Measurements from ENCODE around the gene STAM.
A peak's percentile ranks its signal among the peaks of the same experiment; 100 is the strongest.

Gene STAM

GRCh38 chr10:17643755-17644484, at the start of gene STAM:
Gene STAM (plus strand): TSS chr10:17644151. CDS start chr10:17644340, 189 bp downstream.
- Histone ChIP-seq H3K9me3 (ENCODE audit: control insufficient read depth in 2 of 2, low read length in 2 of 2) (no peaks in the 10 kb centered on the region), H3K36me3 (ENCODE audit: control insufficient read depth in 2 of 2, insufficient read depth in 2 of 2, low read length in 2 of 2) (no peaks in the 10 kb centered on the region)

GRCh38 chr10:17597386-17597785, 46.6 kb upstream of the STAM start:
- Histone ChIP-seq H3K4me3 (ENCODE audit: low read length in 2 of 2) (no peak overlapping the region), H3K4me1 (ENCODE audit: control insufficient read depth, insufficient read depth, low read length) (no peaks in the 10 kb centered on the region), H3K36me3 (ENCODE audit: control insufficient read depth in 2 of 2, insufficient read depth in 2 of 2, low read length in 2 of 2) (peaks cover 8 to 25% of the 10 kb centered on the region in 2 donors), H3K9me3 (ENCODE audit: control insufficient read depth in 2 of 2, low read length in 2 of 2) (no peaks in the 10 kb centered on the region), H3K9ac (ENCODE audit: low read length in 2 of 2) (no peak overlapping the region), H3K27ac (ENCODE audit: low read length) (no peak overlapping the region), H3K27me3 (ENCODE audit: control insufficient read depth in 1 of 2, insufficient read depth in 2 of 2, low read length in 2 of 2) (no peaks in the 10 kb centered on the region)

More at GRCh38 chr10:17643755-17644484, at the start of gene STAM:
- H3K27me3 ChIP-seq (ENCODE audit: control insufficient read depth in 1 of 2, insufficient read depth in 2 of 2, low read length in 2 of 2): no peaks in the 10 kb centered on the region
- H3K4me1 ChIP-seq (ENCODE audit: control insufficient read depth, insufficient read depth, low read length): peaks cover 6% of the 10 kb centered on the region
- peak within 1 kb of the TSS; percentile 95 to 99 for H3K9ac ChIP-seq (ENCODE audit: low read length in 2 of 2)
- H3K27ac ChIP-seq (ENCODE audit: low read length): peak within 1 kb of the TSS; percentile 98
- H3K4me3 ChIP-seq (ENCODE audit: low read length in 2 of 2): peak within 1 kb of the TSS; percentile 97 to 100

GRCh38 chr10:17599089-17599488, 44.9 kb upstream of the STAM start:
- H3K4me1 ChIP-seq (ENCODE audit: control insufficient read depth, insufficient read depth, low read length): no peaks in the 10 kb centered on the region
- no peak overlapping the region for H3K9ac ChIP-seq (ENCODE audit: low read length in 2 of 2)
- H3K27ac ChIP-seq (ENCODE audit: low read length): no peak overlapping the region
- H3K27me3 ChIP-seq (ENCODE audit: control insufficient read depth in 1 of 2, insufficient read depth in 2 of 2, low read length in 2 of 2): no peaks in the 10 kb centered on the region
- no peaks in the 10 kb centered on the region for H3K9me3 ChIP-seq (ENCODE audit: control insufficient read depth in 2 of 2, low read length in 2 of 2)
- peaks cover 5 to 11% of the 10 kb centered on the region in 2 donors for H3K36me3 ChIP-seq (ENCODE audit: control insufficient read depth in 2 of 2, insufficient read depth in 2 of 2, low read length in 2 of 2)
- H3K4me3 ChIP-seq (ENCODE audit: low read length in 2 of 2): no peak overlapping the region

GRCh38 chr10:17605936-17606335, 38.0 kb upstream of the STAM start:
- no peak overlapping the region for H3K9ac ChIP-seq (ENCODE audit: low read length in 2 of 2)
- no peaks in the 10 kb centered on the region for H3K4me1 ChIP-seq (ENCODE audit: control insufficient read depth, insufficient read depth, low read length)
- no peaks in the 10 kb centered on the region for H3K9me3 ChIP-seq (ENCODE audit: control insufficient read depth in 2 of 2, low read length in 2 of 2)
- peaks cover 3 to 5% of the 10 kb centered on the region in 2 donors for H3K36me3 ChIP-seq (ENCODE audit: control insufficient read depth in 2 of 2, insufficient read depth in 2 of 2, low read length in 2 of 2)
- no peak overlapping the region for H3K27ac ChIP-seq (ENCODE audit: low read length)
- no peaks in the 10 kb centered on the region for H3K27me3 ChIP-seq (ENCODE audit: control insufficient read depth in 1 of 2, insufficient read depth in 2 of 2, low read length in 2 of 2)
- no peak overlapping the region for H3K4me3 ChIP-seq (ENCODE audit: low read length in 2 of 2)

- H3K4me3 ChIP-seq (ENCODE audit: low read length in 2 of 2): no peak overlapping the region
- no peak overlapping the region for H3K27ac ChIP-seq (ENCODE audit: low read length)
These were observed 37.4 kb upstream of the STAM start for GRCh38 chr10:17606547-17607040.

GRCh38 chr10:17607060-17607459, 36.9 kb upstream of the STAM start:
- H3K4me1 ChIP-seq (ENCODE audit: control insufficient read depth, insufficient read depth, low read length): no peaks in the 10 kb centered on the region
- H3K9ac ChIP-seq (ENCODE audit: low read length in 2 of 2): no peak overlapping the region
- H3K4me3 ChIP-seq (ENCODE audit: low read length in 2 of 2): no peak overlapping the region
- H3K9me3 ChIP-seq (ENCODE audit: control insufficient read depth in 2 of 2, low read length in 2 of 2): no peaks in the 10 kb centered on the region
- no peak overlapping the region for H3K27ac ChIP-seq (ENCODE audit: low read length)
- no peaks in the 10 kb centered on the region for H3K27me3 ChIP-seq (ENCODE audit: control insufficient read depth in 1 of 2, insufficient read depth in 2 of 2, low read length in 2 of 2)
- no peaks in the 10 kb centered on the region for H3K36me3 ChIP-seq (ENCODE audit: control insufficient read depth in 2 of 2, insufficient read depth in 2 of 2, low read length in 2 of 2)

More at GRCh38 chr10:17606547-17607040, 37.4 kb upstream of the STAM start:
- Histone ChIP-seq H3K4me1 (ENCODE audit: control insufficient read depth, insufficient read depth, low read length) (no peaks in the 10 kb centered on the region), H3K36me3 (ENCODE audit: control insufficient read depth in 2 of 2, insufficient read depth in 2 of 2, low read length in 2 of 2) (peaks cover 1 to 2% of the 10 kb centered on the region in 2 donors), H3K27me3 (ENCODE audit: control insufficient read depth in 1 of 2, insufficient read depth in 2 of 2, low read length in 2 of 2) (no peaks in the 10 kb centered on the region), H3K9me3 (ENCODE audit: control insufficient read depth in 2 of 2, low read length in 2 of 2) (no peaks in the 10 kb centered on the region), H3K9ac (ENCODE audit: low read length in 2 of 2) (no peak overlapping the region)

- no peaks in the 10 kb centered on the region for H3K9me3 ChIP-seq (ENCODE audit: control insufficient read depth in 2 of 2, low read length in 2 of 2)
- H3K9ac ChIP-seq (ENCODE audit: low read length in 2 of 2): no peak overlapping the region
- no peak overlapping the region for H3K27ac ChIP-seq (ENCODE audit: low read length)
- H3K4me3 ChIP-seq (ENCODE audit: low read length in 2 of 2): no peak overlapping the region
- no peaks in the 10 kb centered on the region for H3K27me3 ChIP-seq (ENCODE audit: control insufficient read depth in 1 of 2, insufficient read depth in 2 of 2, low read length in 2 of 2)
- no peaks in the 10 kb centered on the region for H3K36me3 ChIP-seq (ENCODE audit: control insufficient read depth in 2 of 2, insufficient read depth in 2 of 2, low read length in 2 of 2)
- H3K4me1 ChIP-seq (ENCODE audit: control insufficient read depth, insufficient read depth, low read length): no peaks in the 10 kb centered on the region
These were observed 36.2 kb upstream of the STAM start for GRCh38 chr10:17607603-17608332.

- Histone ChIP-seq H3K9ac (ENCODE audit: low read length in 2 of 2) (no peak overlapping the region), H3K9me3 (ENCODE audit: control insufficient read depth in 2 of 2, low read length in 2 of 2) (no peaks in the 10 kb centered on the region), H3K36me3 (ENCODE audit: control insufficient read depth in 2 of 2, insufficient read depth in 2 of 2, low read length in 2 of 2) (no peaks in the 10 kb centered on the region), H3K4me1 (ENCODE audit: control insufficient read depth, insufficient read depth, low read length) (peaks cover 5% of the 10 kb centered on the region), H3K27ac (ENCODE audit: low read length) (no peak overlapping the region), H3K27me3 (ENCODE audit: control insufficient read depth in 1 of 2, insufficient read depth in 2 of 2, low read length in 2 of 2) (no peaks in the 10 kb centered on the region), H3K4me3 (ENCODE audit: low read length in 2 of 2) (no peak overlapping the region)
These were observed 34.4 kb upstream of the STAM start for GRCh38 chr10:17609523-17610079.

- H3K36me3 ChIP-seq (ENCODE audit: control insufficient read depth in 2 of 2, insufficient read depth in 2 of 2, low read length in 2 of 2): no peaks in the 10 kb centered on the region
- peak overlapping the region; percentile 87 for H3K9ac ChIP-seq (ENCODE audit: low read length in 2 of 2)
- H3K27me3 ChIP-seq (ENCODE audit: control insufficient read depth in 1 of 2, insufficient read depth in 2 of 2, low read length in 2 of 2): no peaks in the 10 kb centered on the region
- H3K9me3 ChIP-seq (ENCODE audit: control insufficient read depth in 2 of 2, low read length in 2 of 2): no peaks in the 10 kb centered on the region
- H3K27ac ChIP-seq (ENCODE audit: low read length): peak overlapping the region; percentile 92
- peak overlapping the region; percentile 76 to 81 for H3K4me3 ChIP-seq (ENCODE audit: low read length in 2 of 2)
- H3K4me1 ChIP-seq (ENCODE audit: control insufficient read depth, insufficient read depth, low read length): peaks cover 14% of the 10 kb centered on the region
These were observed 27.4 kb upstream of the STAM start for GRCh38 chr10:17616403-17617030.

- Histone ChIP-seq H3K9ac (ENCODE audit: low read length in 2 of 2) (peak within 1 kb of the TSS; percentile 87), H3K27ac (ENCODE audit: low read length) (peak within 1 kb of the TSS; percentile 92)
These were observed 26.7 kb upstream of the STAM start, which contains the start of gene HACD1 for GRCh38 chr10:17617031-17617911. Gene HACD1 (minus strand): TSS chr10:17617374. CDS start chr10:17617339, 35 bp downstream.

More at GRCh38 chr10:17617031-17617911, 26.7 kb upstream of the STAM start, which contains the start of gene HACD1:
- H3K4me1 ChIP-seq (ENCODE audit: control insufficient read depth, insufficient read depth, low read length): peaks cover 14% of the 10 kb centered on the region
- no peaks in the 10 kb centered on the region for H3K9me3 ChIP-seq (ENCODE audit: control insufficient read depth in 2 of 2, low read length in 2 of 2)
- peak within 1 kb of the TSS; percentile 81 to 88 for H3K4me3 ChIP-seq (ENCODE audit: low read length in 2 of 2)
- H3K27me3 ChIP-seq (ENCODE audit: control insufficient read depth in 1 of 2, insufficient read depth in 2 of 2, low read length in 2 of 2): no peaks in the 10 kb centered on the region
- no peaks in the 10 kb centered on the region for H3K36me3 ChIP-seq (ENCODE audit: control insufficient read depth in 2 of 2, insufficient read depth in 2 of 2, low read length in 2 of 2)
